Left ventricle myocardium inferior (tissue), 1 donor: Measurements from ENCODE around the gene ANKRD12. TPM values are rescaled to one million over a fixed set of nuclear protein-coding genes. Genes with fewer than 3 reads are reported as not detected.
A peak's percentile ranks its signal among the peaks of the same experiment; 100 is the strongest.
"Not testable (repeated sequence)": the region's sequence is repeated elsewhere in the genome, so short reads cannot be mapped to it uniquely, and the experiment has no call there.

Experiments used
- DNase-seq: peaks from one replicate; pipeline ENCODE4 v3.0.0-alpha.2; 2020
- H3K27ac ChIP-seq: fragments of 200-600 bp; replicated peaks from 2 replicates; pipeline ENCODE4 v1.8.0; 2021
- H3K27me3 ChIP-seq: fragments of 200-600 bp; 2 replicates; pipeline ENCODE4 v1.8.0; 2021; ENCODE audit warnings: low read depth
- H3K36me3 ChIP-seq: fragments of 200-600 bp; 2 replicates; pipeline ENCODE4 v1.8.0; 2021
- H3K4me1 ChIP-seq: fragments of 200-600 bp; 2 replicates; pipeline ENCODE4 v1.8.0; 2021
- H3K4me3 ChIP-seq: fragments of 200-600 bp; 2 replicates; pipeline ENCODE4 v1.8.0; 2021; ENCODE audit warnings: mild to moderate bottlenecking, moderate library complexity
- H3K9me3 ChIP-seq: fragments of 200-600 bp; replicated peaks from 2 replicates; pipeline ENCODE4 v1.8.0; 2021
- CTCF ChIP-seq: fragments of 200-600 bp; IDR thresholded peaks from 2 replicates; pipeline ENCODE4 v1.8.0; 2021; ENCODE audit warnings: antibody characterized with exemption, mild to moderate bottlenecking, borderline replicate concordance
- intact Hi-C: fragments of 100-400 bp; cut with micrococcal nuclease; formaldehyde crosslinking; loops from one replicate; pipeline ENCODE4 v1.11.0; 2022
- total RNA-seq: library from RNA; stranded (reverse); fragmentation: NEBNext Ultra II Directional; extraction: Animal tissue kit (Norgen Biotek cat#: 25700); gene quantifications from one replicate; pipeline ENCODE4 v1.2.1, GENCODE V29; 2021
- donor health status: DM: no; HTN: yes; CAD: no; lungs with severe emphysema.

Gene ANKRD12
- total RNA-seq, 1 donor from 2014 or later, result 49.3 TPM

- no peaks in the 10 kb centered on the region for H3K9me3 ChIP-seq
- intact Hi-C loops, result no loop called here
- no peak for TF ChIP-seq CTCF
- H3K27me3 ChIP-seq, result no peaks in the 10 kb centered on the region
- H3K4me1 ChIP-seq, result peaks cover 14% of the 10 kb centered on the region
- H3K27ac ChIP-seq, result no peak overlapping the region
- no peak for DNase-seq
- H3K36me3 ChIP-seq, result no peaks in the 10 kb centered on the region
- H3K4me3 ChIP-seq, result no peak overlapping the region
These were observed 45.5 kb upstream of the ANKRD12 start for GRCh38 chr18:9091066-9091476.

- H3K9me3 ChIP-seq, result no peaks in the 10 kb centered on the region
- TF ChIP-seq CTCF, result no peak
- H3K4me3 ChIP-seq, result no peak overlapping the region
- no peaks in the 10 kb centered on the region for H3K36me3 ChIP-seq
- peak overlapping the region; percentile 23 for H3K27ac ChIP-seq
- DNase-seq, result no peak
- H3K27me3 ChIP-seq, result no peaks in the 10 kb centered on the region
- H3K4me1 ChIP-seq, result peaks cover 14% of the 10 kb centered on the region
- intact Hi-C loops, result no loop called here
These were observed 43.9 kb upstream of the ANKRD12 start for GRCh38 chr18:9092665-9093064.

GRCh38 chr18:9093109-9093508, 43.5 kb upstream of the ANKRD12 start:
- H3K4me3 ChIP-seq, H3K9me3 ChIP-seq, H3K27ac ChIP-seq, H3K27me3 ChIP-seq, intact Hi-C loops, DNase-seq, H3K36me3 ChIP-seq: not testable (repeated sequence)
- peaks cover 14% of the 10 kb centered on the region for H3K4me1 ChIP-seq

- no peak for TF ChIP-seq CTCF
- Histone ChIP-seq H3K9me3 (no peaks in the 10 kb centered on the region), H3K27me3 (no peaks in the 10 kb centered on the region), H3K27ac (no peak overlapping the region), H3K36me3 (no peaks in the 10 kb centered on the region), H3K4me3 (no peak overlapping the region), H3K4me1 (peaks cover 14% of the 10 kb centered on the region)
- no peak for DNase-seq
- intact Hi-C loops, result no loop called here
These were observed 42.0 kb upstream of the ANKRD12 start for GRCh38 chr18:9094307-9095226.

GRCh38 chr18:9095297-9096006, 41.1 kb upstream of the ANKRD12 start:
- TF ChIP-seq CTCF, result no peak
- Histone ChIP-seq H3K36me3 (no peaks in the 10 kb centered on the region), H3K4me3 (no peak overlapping the region), H3K27ac (no peak overlapping the region), H3K4me1 (peaks cover 14% of the 10 kb centered on the region), H3K27me3 (no peaks in the 10 kb centered on the region), H3K9me3 (no peaks in the 10 kb centered on the region)
- intact Hi-C loops, result no loop called here
- DNase-seq, result no peak

- peaks cover 14% of the 10 kb centered on the region for H3K4me1 ChIP-seq
- no peak overlapping the region for H3K27ac ChIP-seq
- DNase-seq, result no peak
- no peak for TF ChIP-seq CTCF
- intact Hi-C loops, result no loop called here
- no peak overlapping the region for H3K4me3 ChIP-seq
- no peaks in the 10 kb centered on the region for H3K36me3 ChIP-seq
- no peaks in the 10 kb centered on the region for H3K9me3 ChIP-seq
- H3K27me3 ChIP-seq, result no peaks in the 10 kb centered on the region
These were observed 40.6 kb upstream of the ANKRD12 start for GRCh38 chr18:9096007-9096371.
